Caco-2 (cell line): ENCODE measurements around the gene MLEC. TPM values are rescaled to one million over a fixed set of nuclear protein-coding genes. Genes with fewer than 3 reads are reported as not detected.

Experiments used
- BruUV-seq: library from RNA; stranded (reverse); fragments of 400-500 nt; replicated peaks from 2 replicates; lab custom pipeline; 2021; lab: Mats Ljungman, UMichigan
- CTCF ChIA-PET: fragments of 300-600 bp; sonication (Branson Sonifier 250); formaldehyde crosslinking; loops from one replicate; lab custom pipeline; 2022; ENCODE audit warnings: antibody characterized with exemption; lab: Charles Lee
- POLR2A ChIA-PET: fragments of 300-600 bp; sonication (Branson Sonifier 250); formaldehyde crosslinking; loops from one replicate; lab custom pipeline; 2022; ENCODE audit warnings: antibody characterized with exemption; lab: Charles Lee
- DNase-seq, 2 experiments: peaks; one replicate each; pipeline versions ENCODE4 v3.0.0 to v3.0.0-alpha.2; 2020 to 2022
- H3K27me3 ChIP-seq: replicated peaks from 2 replicates; pipeline ENCODE4 v1.6.0; 2011; ENCODE audit warnings: low read length; ENCODE audit not compliant: control insufficient read depth, insufficient read depth
- H3K36me3 ChIP-seq: 2 replicates; pipeline ENCODE4 v1.5.1; 2011; ENCODE audit warnings: low read length; ENCODE audit not compliant: control insufficient read depth, insufficient read depth
- H3K4me1 ChIP-seq: fragments of 250-450 bp; sonication (Bioruptor Pico); 2 replicates; pipeline ENCODE4 v1.5.1; 2020; ENCODE audit warnings: mild to moderate bottlenecking
- H3K4me3 ChIP-seq: 2 replicates; pipeline ENCODE4 v1.5.1; 2011; ENCODE audit warnings: low read depth, mild to moderate bottlenecking, control low read depth, low read length
- H3K9me3 ChIP-seq: fragments of 250-450 bp; sonication (Bioruptor Pico); 2 replicates; pipeline ENCODE4 v1.5.1; 2020; ENCODE audit warnings: mild to moderate bottlenecking, moderate library complexity
- H3K27ac Mint-ChIP-seq: one replicate; pipeline ENCODE4 v1.8.0; 2022; ENCODE audit warnings: mixed read lengths; ENCODE audit not compliant: unreplicated experiment
- H3K27me3 Mint-ChIP-seq: one replicate; pipeline ENCODE4 v1.8.0; 2022; ENCODE audit warnings: mixed read lengths; ENCODE audit not compliant: insufficient read depth, unreplicated experiment
- H3K36me3 Mint-ChIP-seq: one replicate; pipeline ENCODE4 v1.8.0; 2022; ENCODE audit warnings: mild to moderate bottlenecking, mixed read lengths; ENCODE audit not compliant: insufficient read depth, unreplicated experiment
- H3K4me1 Mint-ChIP-seq: one replicate; pipeline ENCODE4 v1.8.0; 2022; ENCODE audit warnings: low read depth, mixed read lengths; ENCODE audit not compliant: unreplicated experiment
- H3K4me3 Mint-ChIP-seq: one replicate; pipeline ENCODE4 v1.8.0; 2022; ENCODE audit warnings: mild to moderate bottlenecking, moderate library complexity, mixed read lengths; ENCODE audit not compliant: unreplicated experiment
- H3K9me3 Mint-ChIP-seq: one replicate; pipeline ENCODE4 v1.8.0; 2022; ENCODE audit warnings: mixed read lengths; ENCODE audit not compliant: unreplicated experiment
- CTCF ChIP-seq, 2 experiments: fragments of 200-600 bp in 1 of 2; IDR thresholded peaks; 1 replicate in 1 of 2; 2 replicates in 1 of 2; pipeline versions ENCODE4 v1.5.1 to v1.8.0; 2011 to 2022; ENCODE audit warnings: antibody characterized with exemption in 1 of 2, control low read depth in 1 of 2, inconsistent platforms in 1 of 2, low read depth in 1 of 2, low read length in 1 of 2, mild to moderate bottlenecking in 1 of 2, moderate library complexity in 1 of 2; ENCODE audit not compliant: insufficient read depth in 1 of 2, severe bottlenecking in 1 of 2, unreplicated experiment in 1 of 2
- intact Hi-C: fragments of 100-400 bp; cut with micrococcal nuclease; formaldehyde crosslinking; loops from one replicate; pipeline ENCODE4 v1.10.0; 2022; ENCODE audit not compliant: unreplicated experiment
- total RNA-seq: library from RNA; stranded (reverse); gene quantifications from 2 replicates; pipeline ENCODE4 v1.2.3, GENCODE V29; 2022

MLEC gene
- total RNA-seq, 1 experiment from 2014 or later = 150 TPM

- H3K36me3 ChIP-seq = peaks cover 9% of the 10 kb centered on the region
- peaks cover 15% of the 10 kb centered on the region for H3K4me1 ChIP-seq
- Mint-ChIP-seq H3K27ac (no peak overlapping the region), H3K4me1 (peaks cover 8% of the 10 kb centered on the region), H3K4me3 (peak overlapping the region; percentile 8), H3K36me3 (peaks cover 69% of the 10 kb centered on the region), H3K9me3 (no peaks in the 10 kb centered on the region), H3K27me3 (no peaks in the 10 kb centered on the region)
- no peaks in the 10 kb centered on the region for H3K27me3 ChIP-seq
- ChIA-PET POLR2A (no interaction called here), CTCF (no interaction called here)
- BruUV-seq = no TSS peak
- no peak for DNase-seq
- TF ChIP-seq CTCF (IDR thresholded peaks at IDR 0.05; ENCODE audit: insufficient read depth in 1 of 2, low read depth in 1 of 2, low read length in 1 of 2, severe bottlenecking in 1 of 2, unreplicated experiment in 1 of 2) = no peak
- H3K4me3 ChIP-seq = no peak overlapping the region
- intact Hi-C loops = no loop called here
- no peaks in the 10 kb centered on the region for H3K9me3 ChIP-seq
Observed at GRCh38 chr12:120719072-120719471, 32.1 kb downstream of the MLEC start.

- ChIA-PET POLR2A (interaction anchor here (0.6 kb wide), 1 partner anchor 237 kb away, joined by 3 read pairs; no protein-coding TSS in a partner anchor), CTCF (no interaction called here)
- H3K9me3 Mint-ChIP-seq = no peaks in the 10 kb centered on the region
- TF ChIP-seq CTCF (IDR thresholded peaks at IDR 0.05; ENCODE audit: insufficient read depth in 1 of 2, low read depth in 1 of 2, low read length in 1 of 2, severe bottlenecking in 1 of 2, unreplicated experiment in 1 of 2) = no peak
- no peaks in the 10 kb centered on the region for H3K27me3 ChIP-seq
- intact Hi-C loops = no loop called here
- DNase-seq = no peak
- H3K4me1 Mint-ChIP-seq = peaks cover 9% of the 10 kb centered on the region
- peaks cover 69% of the 10 kb centered on the region for H3K36me3 Mint-ChIP-seq
- H3K36me3 ChIP-seq = peaks cover 9% of the 10 kb centered on the region
- H3K4me3 Mint-ChIP-seq = peak overlapping the region; percentile 8
- H3K4me1 ChIP-seq = peaks cover 15% of the 10 kb centered on the region
- no TSS peak for BruUV-seq
- no peaks in the 10 kb centered on the region for H3K9me3 ChIP-seq
- no peak overlapping the region for H3K4me3 ChIP-seq
- H3K27ac Mint-ChIP-seq = no peak overlapping the region
- no peaks in the 10 kb centered on the region for H3K27me3 Mint-ChIP-seq
Observed at GRCh38 chr12:120719496-120720233, 32.7 kb downstream of the MLEC start.

GRCh38 chr12:120720234-120720986, 33.5 kb downstream of the MLEC start:
- no TSS peak for BruUV-seq
- peaks cover 62% of the 10 kb centered on the region for H3K36me3 Mint-ChIP-seq
- DNase-seq = no peak
- H3K27ac Mint-ChIP-seq = no peak overlapping the region
- no peaks in the 10 kb centered on the region for H3K27me3 Mint-ChIP-seq
- no peaks in the 10 kb centered on the region for H3K27me3 ChIP-seq
- no peak for TF ChIP-seq CTCF (IDR thresholded peaks at IDR 0.05; ENCODE audit: insufficient read depth in 1 of 2, low read depth in 1 of 2, low read length in 1 of 2, severe bottlenecking in 1 of 2, unreplicated experiment in 1 of 2)
- intact Hi-C loops = no loop called here
- ChIA-PET CTCF (no interaction called here), POLR2A (interaction anchor here (0.6 kb wide), 3 partner anchors 170 to 237 kb away, joined by 3 to 7 read pairs (median 3); no protein-coding TSS in a partner anchor)
- no peak overlapping the region for H3K4me3 Mint-ChIP-seq
- H3K9me3 Mint-ChIP-seq = no peaks in the 10 kb centered on the region
- peaks cover 9% of the 10 kb centered on the region for H3K36me3 ChIP-seq
- peaks cover 15% of the 10 kb centered on the region for H3K4me1 ChIP-seq
- peaks cover 16% of the 10 kb centered on the region for H3K4me1 Mint-ChIP-seq
- H3K9me3 ChIP-seq = no peaks in the 10 kb centered on the region
- no peak overlapping the region for H3K4me3 ChIP-seq
